Brain microvascular endothelial cell (primary cell): ENCODE results near the gene HOXA10.

ENCODE experiments used
- DNase-seq: peaks from one replicate; pipeline ENCODE4 v3.0.0-alpha.2; 2020
- H3K27ac ChIP-seq: fragments of 250-450 bp; sonication (Bioruptor Pico); 2 replicates; pipeline ENCODE4 v1.5.1; 2020; ENCODE audit warnings: mild to moderate bottlenecking, moderate library complexity
- H3K27me3 ChIP-seq: fragments of 250-450 bp; sonication (Bioruptor Pico); replicated peaks from 2 replicates; pipeline ENCODE4 v1.5.1; 2020; ENCODE audit warnings: mild to moderate bottlenecking
- H3K36me3 ChIP-seq: fragments of 250-450 bp; sonication (Bioruptor Pico); replicated peaks from 2 replicates; pipeline ENCODE4 v1.5.1; 2020; ENCODE audit warnings: mild to moderate bottlenecking
- H3K4me3 ChIP-seq: 2 replicates; pipeline ENCODE4 v1.5.1; 2011; ENCODE audit warnings: low read depth, mild to moderate bottlenecking, control low read depth, low read length, moderate library complexity
- in situ Hi-C: cut with HindIII; loops from 2 replicates; pipeline ENCODE4 v1.10.0; 2017; ENCODE audit warnings: low sequenced_read_pairs, low pct_ligation_motif_present
- TF ChIP-seq, protein P1 (sequence below): IDR thresholded peaks from 2 replicates; pipeline ENCODE4 v1.5.1; 2011; ENCODE audit warnings: low read depth, mild to moderate bottlenecking, moderate library complexity, low read length, control low read depth, inconsistent platforms; ENCODE audit errors: missing control alignments

Gene HOXA10

DNA sequence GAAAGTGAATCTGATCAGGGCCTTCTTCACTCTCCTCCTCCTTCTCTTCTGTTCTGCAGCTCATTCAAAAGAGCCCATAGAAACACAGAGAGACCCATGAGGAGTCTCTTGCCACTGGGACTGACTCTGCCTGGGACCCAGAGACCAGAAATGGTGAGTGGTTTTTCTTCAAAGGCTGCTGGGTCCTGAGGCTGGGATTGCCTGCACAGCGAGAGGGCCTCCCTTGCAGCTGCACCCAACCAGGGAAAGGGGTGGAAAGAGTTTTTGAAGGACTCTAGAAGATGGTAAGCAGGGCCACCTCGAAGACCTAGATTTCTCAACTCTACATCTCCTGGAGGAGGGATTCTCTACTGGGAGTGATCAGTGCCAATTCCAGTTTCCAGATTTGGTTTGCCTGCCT lies 41.2 kb upstream of the HOXA10 start:
- no peak overlapping the region for H3K27ac ChIP-seq
- in situ Hi-C loops: loop anchor here (25.0 kb wide), 1 partner anchor 372 kb away; no protein-coding TSS in a partner anchor
- peaks cover 88% of the 10 kb centered on the region for H3K27me3 ChIP-seq
- no peak overlapping the region for H3K4me3 ChIP-seq
- DNase-seq: no peak
- TF ChIP-seq, protein P1, sequence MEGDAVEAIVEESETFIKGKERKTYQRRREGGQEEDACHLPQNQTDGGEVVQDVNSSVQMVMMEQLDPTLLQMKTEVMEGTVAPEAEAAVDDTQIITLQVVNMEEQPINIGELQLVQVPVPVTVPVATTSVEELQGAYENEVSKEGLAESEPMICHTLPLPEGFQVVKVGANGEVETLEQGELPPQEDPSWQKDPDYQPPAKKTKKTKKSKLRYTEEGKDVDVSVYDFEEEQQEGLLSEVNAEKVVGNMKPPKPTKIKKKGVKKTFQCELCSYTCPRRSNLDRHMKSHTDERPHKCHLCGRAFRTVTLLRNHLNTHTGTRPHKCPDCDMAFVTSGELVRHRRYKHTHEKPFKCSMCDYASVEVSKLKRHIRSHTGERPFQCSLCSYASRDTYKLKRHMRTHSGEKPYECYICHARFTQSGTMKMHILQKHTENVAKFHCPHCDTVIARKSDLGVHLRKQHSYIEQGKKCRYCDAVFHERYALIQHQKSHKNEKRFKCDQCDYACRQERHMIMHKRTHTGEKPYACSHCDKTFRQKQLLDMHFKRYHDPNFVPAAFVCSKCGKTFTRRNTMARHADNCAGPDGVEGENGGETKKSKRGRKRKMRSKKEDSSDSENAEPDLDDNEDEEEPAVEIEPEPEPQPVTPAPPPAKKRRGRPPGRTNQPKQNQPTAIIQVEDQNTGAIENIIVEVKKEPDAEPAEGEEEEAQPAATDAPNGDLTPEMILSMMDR: no peak
- H3K36me3 ChIP-seq: no peaks in the 10 kb centered on the region

GRCh38 chr7:27214239-27214950 lies 40.3 kb upstream of the HOXA10 start:
- H3K27me3 ChIP-seq: peaks cover 85% of the 10 kb centered on the region
- H3K36me3 ChIP-seq: no peaks in the 10 kb centered on the region
- no peak for DNase-seq
- no peak overlapping the region for H3K27ac ChIP-seq
- TF ChIP-seq, protein P1: no peak
- in situ Hi-C loops: loop anchor here (25.0 kb wide), 1 partner anchor 373 kb away; no protein-coding TSS in a partner anchor
- no peak overlapping the region for H3K4me3 ChIP-seq

DNA sequence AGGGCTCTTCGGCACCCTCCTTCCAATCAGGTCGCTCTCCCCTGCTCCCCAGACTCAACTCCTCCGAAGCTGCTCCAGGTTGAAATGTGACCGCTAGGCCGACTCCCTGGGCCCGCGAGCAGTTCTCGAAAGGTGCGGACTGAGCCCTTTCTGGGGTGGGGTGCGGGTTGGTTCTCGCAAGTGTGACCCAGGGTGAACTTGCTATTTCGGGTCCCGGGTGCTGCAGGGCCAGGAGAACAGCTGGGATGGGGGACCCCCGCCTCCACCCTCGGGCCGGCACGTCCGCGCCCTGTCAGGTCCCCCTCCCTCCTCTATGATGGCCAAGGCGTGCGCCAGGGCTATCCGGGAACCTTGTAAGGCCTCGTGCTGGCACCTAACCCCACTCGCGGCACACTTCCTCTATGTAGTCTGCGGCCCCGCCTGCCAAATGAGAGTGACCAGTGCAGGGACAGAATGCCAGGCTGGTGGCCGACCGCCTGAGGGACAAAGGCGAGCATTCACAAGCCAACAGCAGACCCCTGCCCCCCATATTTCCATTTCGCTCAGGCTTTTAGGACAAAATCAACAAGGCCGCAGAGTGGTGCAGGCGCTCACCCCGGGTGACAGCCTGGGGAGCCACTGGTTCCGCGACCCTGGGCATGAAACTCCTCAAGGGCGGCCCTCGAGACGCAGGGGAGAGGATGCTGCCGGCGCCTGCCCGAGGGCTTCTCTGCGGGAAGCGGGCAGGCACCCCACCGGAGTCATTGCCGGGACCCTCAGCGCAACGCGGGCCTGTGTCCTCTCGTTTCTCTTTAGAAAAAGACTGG lies 39.5 kb upstream of the HOXA10 start:
- Histone ChIP-seq H3K27ac (no peak overlapping the region), H3K27me3 (peaks cover 88% of the 10 kb centered on the region), H3K4me3 (no peak overlapping the region), H3K36me3 (no peaks in the 10 kb centered on the region)
- TF ChIP-seq, protein P1: no peak
- in situ Hi-C loops: loop anchor here (25.0 kb wide), 1 partner anchor 374 kb away; no protein-coding TSS in a partner anchor
- no peak for DNase-seq

GRCh38 chr7:27212497-27213432 lies 38.6 kb upstream of the HOXA10 start:
- Histone ChIP-seq H3K36me3 (no peaks in the 10 kb centered on the region), H3K4me3 (no peak overlapping the region), H3K27me3 (peaks cover 95% of the 10 kb centered on the region), H3K27ac (no peak overlapping the region)
- DNase-seq: no peak
- in situ Hi-C loops: loop anchor here (25.0 kb wide), 1 partner anchor 375 kb away; no protein-coding TSS in a partner anchor
- TF ChIP-seq, protein P1: no peak

GRCh38 chr7:27211764-27212204 lies 37.7 kb upstream of the HOXA10 start:
- Histone ChIP-seq H3K27me3 (peaks cover 95% of the 10 kb centered on the region), H3K27ac (no peak overlapping the region), H3K4me3 (no peak overlapping the region), H3K36me3 (no peaks in the 10 kb centered on the region)
- in situ Hi-C loops: loop anchor here (25.0 kb wide), 1 partner anchor 376 kb away; no protein-coding TSS in a partner anchor
- DNase-seq: no peak
- TF ChIP-seq, protein P1: no peak
